ENCODE results near the gene EPHA10.

EPHA10 gene

GRCh38 chr1:37764888-37765441 is at the start of gene EPHA10:
TSS of gene EPHA10 (minus strand) at chr1:37765120. CDS start at chr1:37765066, 54 bp downstream.
- DNase-seq (ENCODE audit: low read depth in 2 of 3, low spot score in 1 of 3): no peak

DNA sequence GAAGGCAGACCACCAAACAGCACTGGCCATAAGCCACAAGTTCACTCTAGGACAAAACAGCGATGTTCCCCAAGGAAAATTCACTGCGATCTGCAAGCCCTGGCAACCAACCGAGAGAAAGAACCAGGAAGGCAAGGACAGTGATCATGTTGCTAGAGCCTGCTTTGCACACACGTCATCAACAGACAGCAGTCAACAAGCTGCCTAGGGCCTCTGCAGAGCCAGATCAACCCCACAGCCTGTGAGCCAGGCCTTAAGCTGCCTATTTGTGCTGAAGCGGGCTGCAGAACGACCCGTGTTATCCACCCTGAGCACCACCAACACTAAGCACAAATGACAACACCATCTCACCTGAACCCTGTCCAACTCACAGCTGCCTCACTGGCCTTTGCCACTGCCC is 49.3 kb upstream of the EPHA10 start:
- DNase-seq (ENCODE audit: low read depth in 2 of 3, low spot score in 1 of 3): no peak

DNA sequence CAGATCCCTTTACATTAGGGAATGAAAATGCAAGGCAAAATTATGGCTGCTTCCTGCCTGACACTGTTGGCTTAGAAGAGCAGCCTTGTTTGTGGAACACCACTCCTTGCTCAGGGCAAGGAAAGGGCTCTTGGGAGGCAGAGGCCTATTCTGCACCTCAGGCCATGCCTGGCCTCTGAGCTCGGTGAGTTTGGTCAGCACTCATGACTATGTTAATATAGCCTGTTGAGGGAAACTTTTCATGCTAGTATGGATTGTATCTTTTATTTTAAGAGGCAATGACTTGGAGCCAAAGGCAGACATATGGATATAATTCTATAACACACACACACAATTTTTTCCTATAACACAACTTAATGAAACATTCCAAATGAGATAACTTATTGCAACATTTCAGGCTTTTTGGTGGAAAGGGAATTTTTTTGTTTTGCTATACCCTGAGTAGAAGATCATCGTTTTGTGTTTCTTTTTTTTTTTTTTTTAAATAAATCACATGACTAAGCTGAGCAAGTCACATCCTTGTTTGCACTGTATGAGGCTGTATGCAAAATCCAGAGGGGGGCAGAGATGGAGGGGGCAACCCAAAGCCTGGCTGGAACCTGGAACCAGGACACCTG is 48.7 kb upstream of the EPHA10 start:
- no peak for DNase-seq (ENCODE audit: low read depth in 2 of 3, low spot score in 1 of 3)

DNA sequence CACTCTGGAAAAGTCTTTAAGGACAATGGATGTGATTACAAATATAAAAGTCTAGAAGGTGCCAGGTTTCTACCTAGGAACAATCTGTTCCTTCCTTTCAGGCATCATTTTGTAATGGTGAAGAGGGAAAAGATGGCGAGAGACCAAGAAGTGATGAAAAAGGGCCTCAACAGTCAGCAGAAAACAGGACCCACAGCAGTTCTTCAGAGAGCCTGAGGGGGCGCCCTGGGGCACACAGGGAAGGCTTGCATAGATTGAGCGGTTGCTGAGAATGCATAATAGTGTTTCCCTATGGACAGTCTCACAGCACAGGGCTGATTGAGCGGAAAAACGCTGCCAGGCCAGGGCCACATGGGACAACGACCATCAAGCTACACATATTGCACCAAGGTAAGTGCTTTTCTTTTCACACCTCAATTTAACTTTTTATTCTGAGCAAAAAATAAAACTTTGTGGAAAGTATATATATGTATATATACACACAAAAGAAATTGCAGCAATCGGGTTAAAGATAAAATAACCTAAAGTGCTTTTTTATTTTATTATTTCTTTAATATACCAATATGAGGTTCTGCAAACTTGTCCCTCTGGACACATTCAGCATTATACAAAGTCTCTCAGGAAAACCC is 46.2 kb upstream of the EPHA10 start:
- DNase-seq (ENCODE audit: low read depth in 2 of 3, low spot score in 1 of 3): peak in 2 of 3 donors; percentile 55 to 71

GRCh38 chr1:37809942-37810341 is 45.0 kb upstream of the EPHA10 start:
- DNase-seq (ENCODE audit: low read depth in 2 of 3, low spot score in 1 of 3): no peak

GRCh38 chr1:37808369-37809319 is 43.7 kb upstream of the EPHA10 start:
- DNase-seq (ENCODE audit: low read depth in 2 of 3, low spot score in 1 of 3): peak in 1 of 3 donors; percentile 47

DNA sequence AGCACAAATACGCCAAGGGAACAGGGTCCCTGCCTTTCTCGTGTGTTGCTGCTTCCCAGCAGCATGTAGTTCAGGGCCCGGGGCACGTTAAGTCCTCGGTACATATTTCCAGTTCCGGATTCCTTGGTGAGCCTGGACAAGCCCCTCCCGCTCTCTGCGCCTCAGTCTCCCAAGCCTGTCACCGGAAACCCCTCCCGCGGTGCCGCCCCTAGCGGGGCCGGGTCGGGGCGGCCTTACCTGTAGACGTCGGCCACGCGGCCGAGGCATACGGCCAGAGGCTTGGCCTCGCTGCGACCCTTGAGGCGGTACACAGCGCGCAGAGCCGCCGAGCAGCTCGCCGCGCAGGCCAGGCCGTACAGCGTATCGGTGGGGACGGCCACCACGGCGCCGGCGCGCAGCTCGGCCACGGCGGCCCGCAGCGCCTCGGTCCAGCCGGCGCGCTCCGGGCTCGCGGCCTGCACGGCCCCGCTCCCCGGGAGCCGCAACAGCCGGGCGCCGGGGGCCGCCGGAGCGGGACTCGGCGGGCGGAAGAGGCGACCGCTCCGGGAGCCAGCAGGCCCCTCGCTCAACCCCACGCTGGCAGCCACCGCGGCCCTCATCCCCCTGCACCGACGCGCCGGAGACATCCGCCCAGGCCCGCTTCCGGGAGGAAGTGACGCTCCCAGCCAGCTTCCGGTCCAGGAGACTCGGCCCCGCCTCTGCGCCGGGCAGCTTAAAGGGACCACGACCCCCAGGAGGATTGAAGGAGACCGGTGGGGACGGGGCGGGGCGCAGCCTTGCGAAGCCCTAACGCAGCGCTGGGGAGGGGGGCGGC is 42.8 kb upstream of the EPHA10 start, which contains the start of the genes C1orf122 and YRDC:
Gene C1orf122 (plus strand): TSS at position 236 of the 814 bp plus-strand sequence. CDS start 615 bp downstream, outside the sequence.
Gene YRDC (minus strand): TSS at position 654 of the 814 bp plus-strand sequence. CDS start 28 bp downstream, at position 626.
- DNase-seq (ENCODE audit: low read depth in 2 of 3, low spot score in 1 of 3): peak; percentile 83 to 92 (median 87)

GRCh38 chr1:37807220-37807554 is 42.3 kb upstream of the EPHA10 start:
- no peak for DNase-seq (ENCODE audit: low read depth in 2 of 3, low spot score in 1 of 3)

DNA sequence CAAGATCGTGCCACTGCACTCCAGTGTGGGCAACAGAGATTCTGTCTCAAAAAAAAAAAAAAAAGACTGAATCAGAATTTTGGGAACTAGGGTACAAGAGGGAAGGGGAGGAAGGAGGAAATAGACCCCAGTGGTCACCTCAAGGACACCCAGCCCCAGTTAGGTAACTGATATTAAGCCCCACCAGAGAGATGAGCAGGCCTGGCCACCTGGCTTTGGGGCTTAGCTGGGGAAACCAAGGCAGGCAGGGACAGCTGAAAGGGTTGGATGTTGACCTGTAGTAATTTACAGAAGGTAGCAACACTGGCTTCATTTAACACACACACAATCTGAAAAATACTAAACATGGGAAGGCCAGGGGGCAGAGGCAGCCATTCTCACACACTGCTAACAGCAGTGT is 37.5 kb upstream of the EPHA10 start:
- no peak for DNase-seq (ENCODE audit: low read depth in 2 of 3, low spot score in 1 of 3)

- no peak for DNase-seq (ENCODE audit: low read depth in 2 of 3, low spot score in 1 of 3)
Measured at GRCh38 chr1:37797750-37798345, 32.9 kb upstream of the EPHA10 start.

DNA sequence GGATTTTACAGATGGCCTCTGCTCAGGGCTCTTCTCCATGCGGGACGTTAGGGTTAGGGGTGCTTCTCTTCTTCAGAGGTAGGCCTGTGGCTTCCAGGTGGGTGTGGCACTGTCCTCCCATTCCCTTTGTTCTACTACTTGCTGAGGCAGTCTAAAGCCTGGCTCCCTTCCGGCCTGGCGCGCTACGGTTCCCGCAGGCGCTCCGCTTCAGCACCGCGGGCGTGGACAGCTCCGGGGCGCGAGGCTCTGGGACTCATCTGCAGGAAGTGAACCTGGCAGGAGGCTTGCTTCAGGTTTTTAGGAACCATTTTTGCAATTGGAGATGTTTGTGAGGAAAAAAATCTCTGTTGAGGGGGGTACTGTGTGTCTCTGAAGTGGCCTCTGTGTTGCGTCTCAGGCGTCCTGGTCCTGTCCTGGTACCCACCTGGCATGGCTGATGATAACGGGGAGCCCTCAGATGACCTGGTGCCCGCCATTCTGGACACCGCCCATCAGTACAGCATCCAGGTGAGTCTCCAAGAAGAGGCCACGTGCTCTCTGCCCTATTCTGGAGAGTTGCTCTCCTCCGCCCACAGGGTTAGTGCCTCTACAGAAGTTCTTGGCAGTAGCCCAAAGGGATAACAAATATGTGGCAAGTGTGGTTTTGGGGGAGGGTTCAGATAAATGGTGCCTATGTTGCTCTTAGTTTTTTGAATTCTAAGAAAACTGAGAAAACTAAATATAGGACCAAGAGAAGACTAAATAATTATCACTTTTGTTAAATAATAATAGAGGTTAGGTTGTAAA is 30.6 kb upstream of the EPHA10 start:
- DNase-seq (ENCODE audit: low read depth in 2 of 3, low spot score in 1 of 3): peak in 1 of 3 donors; percentile 37

DNA sequence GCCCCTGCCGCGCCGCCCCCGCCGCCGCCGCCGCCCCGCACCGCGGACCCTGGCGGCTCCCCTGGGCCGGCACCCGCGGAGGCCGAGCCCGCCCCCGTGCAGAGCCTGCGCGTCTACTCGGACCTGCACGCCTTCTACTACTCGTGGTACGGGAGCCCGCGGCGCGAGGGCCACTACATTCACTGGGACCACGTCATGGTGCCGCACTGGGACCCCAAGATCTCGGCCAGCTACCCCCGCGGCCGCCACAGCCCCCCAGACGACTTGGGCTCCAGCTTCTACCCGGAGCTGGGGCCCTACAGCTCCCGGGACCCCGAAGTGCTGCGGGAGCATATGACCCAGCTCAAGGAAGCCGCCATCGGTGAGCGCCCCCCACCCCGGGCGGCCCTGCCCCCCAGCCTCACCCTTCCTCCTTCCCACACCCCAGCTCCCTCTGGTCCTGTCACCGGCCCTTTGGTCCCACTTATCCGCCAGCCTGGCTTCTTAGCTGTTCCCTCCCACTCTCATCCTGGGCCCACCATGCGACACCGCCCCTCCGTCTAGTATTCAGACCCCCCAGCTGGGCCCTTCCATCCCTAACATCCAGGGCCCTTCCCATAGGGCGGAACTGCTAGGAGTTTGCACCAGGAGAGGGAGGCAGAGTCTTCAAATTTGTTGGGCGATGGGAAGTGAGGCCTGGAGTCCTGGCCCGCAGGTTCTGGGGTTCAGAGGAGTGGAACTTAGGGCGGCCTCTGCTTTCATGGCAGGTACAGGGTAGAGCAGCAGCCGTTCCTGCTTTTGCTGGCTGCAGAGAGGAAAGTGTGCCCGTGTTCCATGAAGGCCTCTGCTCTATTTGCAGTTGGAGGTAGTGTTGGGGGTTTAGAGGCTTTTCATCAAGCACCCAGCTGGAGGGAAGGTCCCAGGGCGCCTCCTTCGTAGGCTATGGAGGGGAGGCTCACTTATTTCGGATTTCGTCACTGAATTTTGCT is 29.7 kb upstream of the EPHA10 start:
- no peak for DNase-seq (ENCODE audit: low read depth in 2 of 3, low spot score in 1 of 3)

DNA sequence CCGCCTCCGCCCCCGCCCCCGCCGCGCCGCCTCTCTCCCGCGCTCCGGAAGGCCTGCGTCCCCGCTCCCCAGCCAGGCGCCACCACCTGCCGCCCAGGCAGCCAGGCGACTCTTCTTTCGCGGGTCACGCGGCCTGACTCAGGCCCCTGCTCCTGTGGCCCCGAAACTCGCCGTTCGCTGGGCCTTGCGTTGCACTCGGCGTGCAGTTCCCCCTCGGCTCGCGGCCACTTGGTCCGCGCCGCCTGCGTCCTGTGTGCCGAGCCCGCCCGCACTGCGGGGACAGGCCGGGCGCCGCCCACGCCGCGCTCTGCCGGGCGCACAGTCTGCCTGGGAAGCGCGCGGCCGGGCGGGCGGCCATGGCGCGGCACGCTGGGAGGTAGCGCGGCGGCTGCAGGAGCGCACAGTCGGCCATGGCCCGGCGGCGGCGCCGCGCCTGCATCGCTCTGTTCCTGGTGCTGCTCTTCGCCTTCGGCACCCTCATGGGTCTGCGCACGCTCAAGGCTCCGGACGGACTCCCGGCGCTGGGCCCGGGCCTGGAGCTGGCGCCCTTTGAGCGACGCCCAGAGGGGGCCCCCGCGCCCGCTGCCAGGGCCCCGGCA is 29.0 kb upstream of the EPHA10 start, which contains the start of gene MANEAL:
Gene MANEAL (plus strand): TSS at position 75 of the 599 bp plus-strand sequence. CDS start 336 bp downstream, at position 411.
- DNase-seq (ENCODE audit: low read depth in 2 of 3, low spot score in 1 of 3): peak in 1 of 3 donors; percentile 26

DNA sequence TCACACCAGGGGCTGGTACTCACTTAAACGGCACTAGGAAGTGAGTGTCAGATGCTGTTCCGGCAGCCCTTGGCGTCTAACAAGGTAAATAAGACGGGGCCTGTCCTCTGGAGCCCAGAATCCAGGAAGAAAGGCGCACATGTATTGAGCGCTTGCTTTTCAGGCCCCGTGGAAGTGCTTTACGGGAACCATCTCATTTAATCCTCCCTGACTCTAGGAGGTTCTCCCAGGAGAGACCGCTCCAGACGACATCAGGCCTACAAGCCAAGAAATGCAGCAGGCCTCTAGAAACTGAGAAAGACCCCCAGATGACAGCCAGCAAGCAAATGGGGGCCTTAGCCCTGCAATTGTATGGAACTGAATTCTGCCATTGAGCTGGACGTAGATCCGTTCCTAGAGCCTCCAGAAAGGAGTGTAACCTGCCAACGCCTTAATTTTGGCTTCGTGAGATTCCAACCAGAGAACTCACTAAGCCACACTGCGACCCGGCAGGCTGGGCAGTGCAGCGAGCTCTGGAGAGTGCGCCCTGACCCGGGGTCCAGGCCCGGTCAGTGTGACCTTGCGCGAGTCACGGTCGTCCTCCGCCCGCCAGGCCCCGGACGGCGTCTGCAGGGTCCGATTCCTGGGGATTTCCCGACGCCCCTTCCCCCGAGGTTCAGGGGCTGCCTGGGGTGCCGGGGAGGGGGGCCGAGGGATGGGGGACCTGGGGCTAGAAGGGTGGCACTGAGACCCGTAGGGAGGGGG is 28.2 kb upstream of the EPHA10 start:
- no peak for DNase-seq (ENCODE audit: low read depth in 2 of 3, low spot score in 1 of 3)

DNA sequence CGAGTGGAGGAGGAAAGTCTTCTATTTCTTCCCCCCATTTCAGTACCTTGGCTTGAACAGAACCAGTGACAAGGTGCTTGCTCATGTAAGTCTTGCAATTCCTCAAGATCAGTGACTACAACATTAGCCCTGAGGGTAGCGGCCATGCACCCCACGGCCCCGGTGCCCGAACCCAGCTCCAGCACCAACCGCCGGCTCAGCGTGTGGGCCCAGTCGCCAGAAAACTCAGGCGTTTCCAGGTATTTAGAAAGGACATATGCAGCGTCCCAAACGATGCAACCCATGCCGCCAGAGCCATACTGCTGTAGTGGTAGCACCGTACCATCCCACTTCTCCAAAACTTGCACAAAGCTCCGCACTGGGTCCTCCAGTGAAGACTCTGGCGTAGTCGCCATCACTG is 17.6 kb upstream of the EPHA10 start:
- no peak for DNase-seq (ENCODE audit: low read depth in 2 of 3, low spot score in 1 of 3)

GRCh38 chr1:37778654-37779053 is 13.7 kb upstream of the EPHA10 start:
- DNase-seq (ENCODE audit: low read depth in 2 of 3, low spot score in 1 of 3): no peak

DNA sequence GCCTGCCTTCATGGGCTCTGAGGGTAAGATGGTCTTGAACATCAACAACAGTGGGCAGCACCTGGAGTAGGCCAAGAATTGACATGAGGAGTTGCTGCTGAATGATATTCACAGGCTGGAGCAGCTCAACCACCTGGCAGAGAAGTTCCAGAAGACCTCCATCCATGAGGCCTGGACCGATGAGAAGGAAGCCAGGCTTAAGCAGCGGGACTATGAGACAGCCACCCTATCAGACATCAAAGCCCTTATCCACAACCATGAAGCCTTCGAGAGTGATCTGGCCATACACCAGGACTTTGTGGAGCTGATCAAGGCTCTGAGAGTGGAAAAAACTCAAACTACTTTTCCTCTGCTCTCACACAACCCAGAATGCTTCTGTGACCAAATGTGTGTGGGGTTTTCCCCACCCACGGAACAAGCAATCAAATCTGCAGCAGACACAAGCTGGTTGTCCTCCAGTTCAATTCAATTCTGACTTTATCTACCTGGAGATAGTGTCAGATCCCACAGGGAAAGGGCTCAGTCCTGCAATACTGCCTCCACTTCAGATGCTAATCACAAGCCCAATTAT is 12.1 kb upstream of the EPHA10 start:
- DNase-seq (ENCODE audit: low read depth in 2 of 3, low spot score in 1 of 3): no peak

All from stimulated activated CD4-positive, alpha-beta T cell treated with anti-CD3 and anti-CD28 coated beads, Interleukin-12 subunit alpha, Interleukin-12 subunit beta, amount 100 ng/mL, for 48 hours (primary cell).